ENCODE measurements around the gene PTP4A2.

DNA sequence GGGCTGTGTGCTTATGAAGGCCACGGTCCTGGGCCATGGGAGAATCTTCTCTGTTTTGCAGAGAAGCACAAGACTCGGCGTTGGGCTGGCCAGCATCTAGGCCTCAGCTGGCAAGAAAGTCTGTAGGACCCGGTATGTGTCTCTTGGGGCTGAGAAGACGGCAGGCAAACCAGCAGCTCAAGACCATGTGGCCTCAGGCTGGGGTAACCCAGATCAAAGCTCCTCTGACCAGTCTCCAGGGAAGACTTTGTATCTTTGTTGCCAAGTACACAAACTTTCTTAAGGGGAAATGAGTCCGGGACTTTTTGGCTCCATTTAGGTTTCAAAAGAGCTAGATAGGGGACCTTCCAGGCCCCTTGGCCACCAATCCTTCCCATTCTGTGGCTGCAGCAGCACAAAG, 60.1 kb downstream of the PTP4A2 start:
- no peak for TF ChIP-seq POLR2AphosphoS5 (IDR thresholded peaks at IDR 0.05)
- TF ChIP-seq POLR2A (IDR thresholded peaks at IDR 0.05), result no peak

Measured in breast epithelium (tissue), 3 donors.